Calu3 (cell line): Measurements from ENCODE around the gene FREM1. TPM values are rescaled to one million over a fixed set of nuclear protein-coding genes. Genes with fewer than 3 reads are reported as not detected.

Source experiments
- BruUV-seq: library from RNA; stranded (reverse); fragments of 400-500 nt; replicated peaks from 2 replicates; lab custom pipeline; 2021; lab: Mats Ljungman, UMichigan
- CTCF ChIA-PET: fragments of 300-600 bp; sonication (Branson Sonifier 250); formaldehyde crosslinking; loops from one replicate; lab custom pipeline; 2022; ENCODE audit warnings: antibody characterized with exemption; lab: Charles Lee
- DNase-seq: peaks from one replicate; pipeline ENCODE4 v3.0.0; 2022
- H3K27ac Mint-ChIP-seq: one replicate; pipeline ENCODE4 v1.8.0; 2022; ENCODE audit warnings: mixed read lengths; ENCODE audit not compliant: unreplicated experiment
- H3K27me3 Mint-ChIP-seq: one replicate; pipeline ENCODE4 v1.8.0; 2022; ENCODE audit warnings: mixed read lengths; ENCODE audit not compliant: unreplicated experiment
- H3K36me3 Mint-ChIP-seq: one replicate; pipeline ENCODE4 v1.8.0; 2022; ENCODE audit warnings: mild to moderate bottlenecking, moderate library complexity, mixed read lengths; ENCODE audit not compliant: insufficient read depth, unreplicated experiment
- H3K4me1 Mint-ChIP-seq: one replicate; pipeline ENCODE4 v1.8.0; 2022; ENCODE audit warnings: mild to moderate bottlenecking, low read depth, mixed read lengths; ENCODE audit not compliant: unreplicated experiment
- H3K4me3 Mint-ChIP-seq: one replicate; pipeline ENCODE4 v1.8.0; 2022; ENCODE audit warnings: mild to moderate bottlenecking, low read depth, moderate library complexity, mixed read lengths; ENCODE audit not compliant: unreplicated experiment
- H3K9me3 Mint-ChIP-seq: one replicate; pipeline ENCODE4 v1.8.0; 2022; ENCODE audit warnings: low read depth, mixed read lengths; ENCODE audit not compliant: unreplicated experiment
- CTCF ChIP-seq: fragments of 200-600 bp; IDR thresholded peaks from one replicate; pipeline ENCODE4 v1.8.0; 2022; ENCODE audit warnings: antibody characterized with exemption; ENCODE audit not compliant: unreplicated experiment
- intact Hi-C: fragments of 100-400 bp; cut with micrococcal nuclease; formaldehyde crosslinking; loops from one replicate; pipeline ENCODE4 v1.10.0; 2022; ENCODE audit not compliant: unreplicated experiment
- total RNA-seq: library from RNA; stranded (reverse); gene quantifications from 2 replicates; pipeline ENCODE4 v1.2.3, GENCODE V29; 2022

The FREM1 gene
- total RNA-seq, 1 experiment from 2014 or later, result not detected

- BruUV-seq, result no TSS peak
- no peaks in the 10 kb centered on the region for H3K36me3 Mint-ChIP-seq
- no peak overlapping the region for H3K4me3 Mint-ChIP-seq
- CTCF ChIA-PET, result no interaction called here
- peaks cover 15% of the 10 kb centered on the region for H3K27me3 Mint-ChIP-seq
- no peak for DNase-seq
- H3K4me1 Mint-ChIP-seq, result no peaks in the 10 kb centered on the region
- H3K9me3 Mint-ChIP-seq, result no peaks in the 10 kb centered on the region
- intact Hi-C loops, result no loop called here
- no peak overlapping the region for H3K27ac Mint-ChIP-seq
- TF ChIP-seq CTCF, result no peak
Observed at GRCh38 chr9:14814249-14814628, 96.0 kb downstream of the FREM1 start.

- Mint-ChIP-seq H3K4me3 (no peak overlapping the region), H3K27ac (no peak overlapping the region), H3K9me3 (no peaks in the 10 kb centered on the region), H3K36me3 (no peaks in the 10 kb centered on the region), H3K27me3 (peaks cover 15% of the 10 kb centered on the region), H3K4me1 (no peaks in the 10 kb centered on the region)
- intact Hi-C loops, result no loop called here
- CTCF ChIA-PET, result no interaction called here
- TF ChIP-seq CTCF, result no peak
- no TSS peak for BruUV-seq
- DNase-seq, result no peak
Observed at GRCh38 chr9:14813336-14814248, 96.6 kb downstream of the FREM1 start.

- H3K27ac Mint-ChIP-seq, result no peak overlapping the region
- no peak for TF ChIP-seq CTCF
- CTCF ChIA-PET, result no interaction called here
- no peaks in the 10 kb centered on the region for H3K4me1 Mint-ChIP-seq
- H3K36me3 Mint-ChIP-seq, result no peaks in the 10 kb centered on the region
- peaks cover 15% of the 10 kb centered on the region for H3K27me3 Mint-ChIP-seq
- no peak overlapping the region for H3K4me3 Mint-ChIP-seq
- intact Hi-C loops, result no loop called here
- DNase-seq, result no peak
- no peaks in the 10 kb centered on the region for H3K9me3 Mint-ChIP-seq
- no TSS peak for BruUV-seq
Observed at GRCh38 chr9:14812806-14813205, 97.4 kb downstream of the FREM1 start.

GRCh38 chr9:14811844-14812243 is 98.4 kb downstream of the FREM1 start:
- CTCF ChIA-PET, result no interaction called here
- no peak for TF ChIP-seq CTCF
- no peak for DNase-seq
- Mint-ChIP-seq H3K27ac (no peak overlapping the region), H3K4me3 (no peak overlapping the region), H3K36me3 (no peaks in the 10 kb centered on the region), H3K27me3 (peaks cover 15% of the 10 kb centered on the region), H3K9me3 (no peaks in the 10 kb centered on the region), H3K4me1 (no peaks in the 10 kb centered on the region)
- intact Hi-C loops, result no loop called here
- no TSS peak for BruUV-seq
